ENCODE results near the gene NEO1. TPM values are rescaled to one million over a fixed set of nuclear protein-coding genes. Genes with fewer than 3 reads are reported as not detected.

Gene NEO1
- total RNA-seq, 1 experiment from 2014 or later = 41.8 TPM

- no peaks in the 10 kb centered on the region for H4K20me1 ChIP-seq (ENCODE audit: control insufficient read depth, insufficient read depth, insufficient read length)
- no peak for DNase-seq
- no peaks in the 10 kb centered on the region for H3K27me3 Mint-ChIP-seq (ENCODE audit: low read depth)
These were observed 206.2 kb downstream of the NEO1 start for GRCh38 chr15:73258271-73259108.

More at GRCh38 chr15:73258271-73259108, 206.2 kb downstream of the NEO1 start:
- Histone ChIP-seq H3K4ac (ENCODE audit: low read depth, low read length) (no peak overlapping the region), H2BK12ac (ENCODE audit: insufficient read length, low read depth, low read length) (no peak overlapping the region), H3K79me1 (ENCODE audit: insufficient read depth, low read depth, low read length, poor library complexity, severe bottlenecking) (no peaks in the 10 kb centered on the region), H3K27me3 (ENCODE audit: insufficient read depth, low read length) (no peaks in the 10 kb centered on the region), H3K18ac (ENCODE audit: insufficient read length, low read depth, low read length) (no peak overlapping the region), H3K9me3 (ENCODE audit: control insufficient read depth, low read depth, low read length) (no peaks in the 10 kb centered on the region), H2BK5ac (ENCODE audit: insufficient read length, low read length) (no peak overlapping the region), H3K9ac (ENCODE audit: extremely low read depth, insufficient read length, low read length) (no peak overlapping the region), H3K23me2 (ENCODE audit: insufficient read length, low read depth, low read length, poor library complexity, severe bottlenecking) (no peaks in the 10 kb centered on the region), H3K14ac (ENCODE audit: insufficient read depth, low read length) (no peak overlapping the region), H3K56ac (ENCODE audit: insufficient read length, low read depth, low read length) (no peak overlapping the region), H3K27ac (ENCODE audit: insufficient read length, low read depth, low read length) (no peak overlapping the region), H2BK15ac (ENCODE audit: low read depth, low read length) (no peak overlapping the region), H2AFZ (ENCODE audit: low read length) (no peak overlapping the region), H2BK20ac (ENCODE audit: low read depth, low read length, poor library complexity, severe bottlenecking) (no peak overlapping the region), H3T11ph (ENCODE audit: low read length) (no peak overlapping the region), H4K91ac (ENCODE audit: insufficient read length, low read depth, low read length) (no peak overlapping the region), H2BK120ac (ENCODE audit: low read depth, low read length, poor library complexity, severe bottlenecking) (no peak overlapping the region), H3K23ac (ENCODE audit: insufficient read length, low read depth, low read length) (no peak overlapping the region), H3K4me1 (ENCODE audit: insufficient read depth, low read length) (no peaks in the 10 kb centered on the region), H3K4me2 (ENCODE audit: insufficient read depth, insufficient read length, low read length) (no peak overlapping the region), H4K8ac (replicated peaks; ENCODE audit: insufficient read length, low read depth, low read length) (no peak overlapping the region), H3K79me2 (ENCODE audit: insufficient read depth, low read length) (no peaks in the 10 kb centered on the region), H4K5ac (ENCODE audit: insufficient read length, low read depth, low read length) (no peak overlapping the region), H2AK5ac (ENCODE audit: insufficient read length, low read length) (no peak overlapping the region)
- H3K36me3 Mint-ChIP-seq (ENCODE audit: insufficient read depth in 1 of 3, low read depth in 3 of 3) = peaks cover 10 to 69% (median 58%) of the 10 kb centered on the region in 3 experiments; a peak in 6 of 7 replicates
- peak overlapping the region in 2 of 3 experiments; percentile 21 to 56; a peak in 4 of 7 replicates for H3K27ac Mint-ChIP-seq
- no CpG with 5 or more reads among the region's 5 CpGs for WGBS (ENCODE audit: extremely low coverage, insufficient read length, low lambda C conversion rate)
- no peak overlapping the region for H3K4me3 Mint-ChIP-seq
- no peaks in the 10 kb centered on the region for H3K9me3 Mint-ChIP-seq
- peaks cover 9 to 12% of the 10 kb centered on the region in 2 experiments for H3K4me1 Mint-ChIP-seq
- no peak for TF ChIP-seq CTCF (conservative IDR thresholded peaks at IDR 0.05)

Data from H9 (cell line).